BJ (cell line): ENCODE measurements around the gene SF3B2. TPM values are rescaled to one million over a fixed set of nuclear protein-coding genes. Genes with fewer than 3 reads are reported as not detected.

ENCODE experiments used
- CTCF ChIA-PET: fragments of 350-600 bp; formaldehyde crosslinking; extraction: SDS; loops from one replicate; lab custom pipeline; 2021; ENCODE audit warnings: antibody characterized with exemption, inconsistent platforms; lab: Yijun Ruan, JAX
- POLR2A ChIA-PET: fragments of 300-600 bp; sonication (Branson Sonifier 250); formaldehyde crosslinking; extraction: SDS; loops from one replicate; lab custom pipeline; 2021; ENCODE audit warnings: antibody characterized with exemption; lab: Charles Lee
- DNase-seq: peaks from one replicate; pipeline ENCODE4 v3.0.0-alpha.2; 2011; ENCODE audit warnings: low read depth
- H3K27me3 ChIP-seq: 2 replicates; pipeline ENCODE4 v1.6.0; 2011; ENCODE audit warnings: low read length; ENCODE audit not compliant: control insufficient read depth, insufficient read depth
- H3K36me3 ChIP-seq: 2 replicates; pipeline ENCODE4 v1.5.1; 2011; ENCODE audit warnings: low read length; ENCODE audit not compliant: control insufficient read depth, insufficient read depth
- H3K4me3 ChIP-seq: 2 replicates; pipeline ENCODE4 v1.5.1; 2011; ENCODE audit warnings: low read depth, mild to moderate bottlenecking, control low read depth, low read length
- CTCF ChIP-seq: IDR thresholded peaks from 2 replicates; pipeline ENCODE4 v1.5.1; 2011; ENCODE audit warnings: low read depth, mild to moderate bottlenecking, control low read depth, inconsistent platforms, low read length, moderate library complexity; ENCODE audit not compliant: insufficient read depth
- polyA plus RNA-seq: library from polyadenylated mRNA; depleted of rRNA; stranded (reverse); fragments of >200 nt; gene quantifications from 2 replicates; pipeline ENCODE4 v1.2.3, GENCODE V29; 2011

The SF3B2 gene
- polyA plus RNA-seq, 1 experiment: 82.7 TPM

DNA sequence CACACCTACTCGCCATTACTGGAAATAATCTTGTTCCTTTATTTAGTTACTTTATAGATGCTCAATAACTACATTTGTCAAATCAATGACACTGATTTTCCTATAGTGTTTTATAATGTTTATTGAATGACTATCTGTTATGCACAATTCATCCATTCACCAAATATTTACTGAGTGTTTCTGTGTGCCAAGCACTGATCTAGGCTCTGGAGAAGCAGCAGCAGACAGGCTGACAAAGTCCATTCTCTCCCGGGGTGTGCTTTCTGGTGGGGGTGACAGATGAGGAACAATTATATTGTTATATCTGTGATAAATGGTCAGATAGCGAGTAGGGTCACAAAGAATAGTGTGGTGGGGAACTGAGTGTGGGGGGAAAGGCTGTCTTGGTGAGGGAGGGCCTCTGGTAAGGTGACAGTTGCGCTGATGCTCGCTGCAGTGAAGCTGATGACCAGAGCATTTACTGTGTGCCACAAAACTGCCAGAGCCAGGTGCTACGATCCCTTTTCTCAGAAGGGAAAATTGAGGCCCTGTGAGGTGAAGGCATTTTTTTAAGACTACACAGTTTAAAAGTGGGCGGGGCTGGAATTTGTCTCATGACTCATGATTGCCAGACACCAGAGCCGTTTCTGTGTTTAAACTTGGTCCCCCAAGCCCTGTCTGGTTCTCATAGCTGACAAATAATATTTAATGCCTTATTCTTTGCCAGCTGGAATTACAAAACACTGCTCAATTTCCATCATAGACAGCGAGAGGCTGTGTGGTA lies 28.1 kb downstream of the SF3B2 start:
- no peaks in the 10 kb centered on the region for H3K27me3 ChIP-seq
- no peak overlapping the region for H3K4me3 ChIP-seq
- CTCF ChIA-PET: interaction anchor here (0.9 to 2.8 kb wide), 5 partner anchors 9 to 142 kb away, joined by 3 to 12 read pairs (median 7); partner anchors contain the start of gene PACS1
- POLR2A ChIA-PET: interaction anchor here (0.6 kb wide), 1 partner anchor 46 kb away, joined by 5 read pairs; no protein-coding TSS in a partner anchor
- H3K36me3 ChIP-seq: no peaks in the 10 kb centered on the region; the same call in 1 of the 2 replicates
- DNase-seq: peak; percentile 54
- no peak for TF ChIP-seq CTCF

GRCh38 chr11:66081505-66081904 lies 29.3 kb downstream of the SF3B2 start:
- DNase-seq: no peak
- ChIA-PET CTCF (interaction anchor here (0.5 to 2.0 kb wide), 4 partner anchors 10 to 142 kb away, joined by 3 to 9 read pairs (median 4); partner anchors contain the start of gene PACS1), POLR2A (interaction anchor here (0.6 kb wide), 1 partner anchor 32 kb away, joined by 4 read pairs; no protein-coding TSS in a partner anchor)
- Histone ChIP-seq H3K27me3 (no peaks in the 10 kb centered on the region), H3K4me3 (no peak overlapping the region), H3K36me3 (no peaks in the 10 kb centered on the region; the same call in 1 of the 2 replicates)
- no peak for TF ChIP-seq CTCF

DNA sequence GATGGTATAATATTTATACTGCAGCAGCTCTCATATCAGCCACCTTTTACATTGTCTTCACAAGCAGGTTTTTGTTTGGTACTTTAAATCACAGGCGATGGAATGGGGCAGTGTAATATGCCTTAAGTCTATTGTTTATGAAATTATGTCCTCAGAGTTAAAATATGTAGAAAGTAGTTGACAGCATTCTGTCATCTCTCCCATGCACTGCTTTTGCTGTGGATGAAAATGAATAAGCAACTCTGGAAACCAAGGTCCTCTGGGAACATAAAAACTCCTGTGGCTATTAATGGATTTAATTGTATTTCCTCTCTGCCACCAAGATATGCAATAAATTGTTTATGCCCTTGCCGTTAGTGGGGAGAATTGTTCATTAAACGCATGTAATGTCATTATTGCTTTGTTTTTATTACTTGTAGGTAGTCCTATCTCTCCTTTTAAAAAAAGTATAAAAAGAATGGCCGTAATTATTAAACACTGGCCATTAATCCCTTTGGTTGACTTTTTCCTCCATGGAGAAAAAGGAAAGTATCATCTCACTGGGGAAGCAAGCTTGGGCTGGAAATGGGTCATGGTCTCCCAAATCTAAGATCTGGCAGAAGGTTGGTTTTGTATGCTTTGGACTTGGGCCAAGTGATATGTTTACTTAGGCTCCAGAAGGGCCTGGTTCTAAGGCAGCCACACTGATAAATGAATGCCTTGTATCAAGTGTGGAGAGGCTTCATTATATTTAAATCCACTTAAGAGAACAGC lies 31.0 kb downstream of the SF3B2 start:
- H3K4me3 ChIP-seq: no peak overlapping the region
- POLR2A ChIA-PET: no interaction called here
- no peaks in the 10 kb centered on the region for H3K27me3 ChIP-seq
- CTCF ChIA-PET: interaction anchor here (1.1 to 3.0 kb wide), 2 partner anchors 14 to 17 kb away, joined by 3 to 9 read pairs; partner anchors contain the start of gene PACS1
- H3K36me3 ChIP-seq: no peaks in the 10 kb centered on the region
- no peak for DNase-seq
- no peak for TF ChIP-seq CTCF

GRCh38 chr11:66083767-66084166 lies 31.6 kb downstream of the SF3B2 start:
- no peaks in the 10 kb centered on the region for H3K27me3 ChIP-seq
- H3K4me3 ChIP-seq: no peak overlapping the region
- no peak for DNase-seq
- H3K36me3 ChIP-seq: no peaks in the 10 kb centered on the region
- CTCF ChIA-PET: interaction anchor here (3.0 kb wide), 1 partner anchor 14 kb away, joined by 9 read pairs; the partner anchor contains the start of gene PACS1
- POLR2A ChIA-PET: no interaction called here
- TF ChIP-seq CTCF: no peak
